ENCODE data around the gene WBP2NL.

- TF ChIP-seq CTCF (IDR thresholded peaks at IDR 0.05) (no peak), POLR2A (IDR thresholded peaks at IDR 0.05) (no peak)
Observed at GRCh38 chr22:42001121-42001520, 2.5 kb downstream of the WBP2NL start.

Data from thyroid gland (tissue), 4 donors.